Raji (cell line): Measurements from ENCODE around the gene EHD4.

Source experiments
- POLR2A ChIP-seq: IDR thresholded peaks from 2 replicates; pipeline ENCODE4 v1.6.1; 2011; ENCODE audit warnings: low read depth, low read length, control low read depth; ENCODE audit not compliant: insufficient read depth

The EHD4 gene

GRCh38 chr15:41958002-41958420 lies 14.3 kb downstream of the EHD4 start:
- TF ChIP-seq POLR2A, result no peak

GRCh38 chr15:41957021-41957897 lies 15.1 kb downstream of the EHD4 start:
- TF ChIP-seq POLR2A, result no peak

- TF ChIP-seq POLR2A, result no peak
Observed at GRCh38 chr15:41955807-41956525, 16.4 kb downstream of the EHD4 start.

GRCh38 chr15:41955100-41955499 lies 17.3 kb downstream of the EHD4 start:
- TF ChIP-seq POLR2A, result no peak

GRCh38 chr15:41954036-41954435 lies 18.3 kb downstream of the EHD4 start:
- TF ChIP-seq POLR2A, result no peak

GRCh38 chr15:41952013-41952563 lies 20.3 kb downstream of the EHD4 start:
- TF ChIP-seq POLR2A, result no peak

- TF ChIP-seq POLR2A, result no peak
Observed at GRCh38 chr15:41951571-41951970, 20.8 kb downstream of the EHD4 start.

GRCh38 chr15:41950489-41950888 lies 21.9 kb downstream of the EHD4 start:
- no peak for TF ChIP-seq POLR2A

- TF ChIP-seq POLR2A, result no peak
Observed at GRCh38 chr15:41950127-41950483, 22.3 kb downstream of the EHD4 start.

- no peak for TF ChIP-seq POLR2A
Observed at GRCh38 chr15:41949401-41950126, 22.8 kb downstream of the EHD4 start.

GRCh38 chr15:41948490-41948889 lies 23.9 kb downstream of the EHD4 start:
- TF ChIP-seq POLR2A, result no peak

- no peak for TF ChIP-seq POLR2A
Observed at GRCh38 chr15:41946970-41947369, 25.4 kb downstream of the EHD4 start.

GRCh38 chr15:41945731-41946130 lies 26.6 kb downstream of the EHD4 start:
- no peak for TF ChIP-seq POLR2A

GRCh38 chr15:41945221-41945620 lies 27.1 kb downstream of the EHD4 start:
- TF ChIP-seq POLR2A, result no peak

- TF ChIP-seq POLR2A, result no peak
Observed at GRCh38 chr15:41944313-41944940, 27.9 kb downstream of the EHD4 start.
